PC-3 (cell line): ENCODE measurements around the gene RFX1.

ENCODE experiments used
- CTCF ChIP-seq: fragments of 300-600 bp; sonication (generic); conservative IDR thresholded peaks from 2 replicates; pipeline ENCODE4 v1.5.1; 2017; ENCODE audit warnings: antibody characterized with exemption, low read depth, mild to moderate bottlenecking, low read length
- EZH2 ChIP-seq: fragments of 300-600 bp; sonication (generic); IDR thresholded peaks from one replicate; pipeline ENCODE4 v1.6.1; 2017; ENCODE audit warnings: antibody characterized with exemption, mild to moderate bottlenecking, low read length; ENCODE audit not compliant: unreplicated experiment

GRCh38 chr19:13964776-13965175 is 41.3 kb downstream of the RFX1 start:
- TF ChIP-seq CTCF (no peak), EZH2 (no peak)
